K562 (cell line): Measurements from ENCODE around the gene UBE2J2. TPM values are rescaled to one million over a fixed set of nuclear protein-coding genes. Genes with fewer than 3 reads are reported as not detected.

Experiments used
- CBFB ChIP-seq: sonication (generic); formaldehyde crosslinking; IDR thresholded peaks from 2 replicates; pipeline ENCODE4 v1.4.0; 2020; ENCODE audit warnings: mild to moderate bottlenecking, missing genetic modification reagents
- COPS2 ChIP-seq: fragments of 450-650 bp; conservative IDR thresholded peaks from 2 replicates; pipeline ENCODE4 v1.6.1; 2016; ENCODE audit warnings: mild to moderate bottlenecking, moderate library complexity
- DACH1 ChIP-seq: fragments of 450-650 bp; IDR thresholded peaks from 2 replicates; pipeline ENCODE4 v1.6.1; 2018; ENCODE audit not compliant: partially characterized antibody
- SREBF2 ChIP-seq: sonication (generic); formaldehyde crosslinking; IDR thresholded peaks from 2 replicates; pipeline ENCODE4 v1.4.0; 2020; ENCODE audit warnings: mild to moderate bottlenecking, missing genetic modification reagents
- STAT5A ChIP-seq: IDR thresholded peaks from 2 replicates; pipeline ENCODE4 v1.6.1; 2012; ENCODE audit warnings: low read length, inconsistent platforms, borderline replicate concordance
- TAF7 ChIP-seq: fragments of 450-650 bp; IDR thresholded peaks from 2 replicates; pipeline ENCODE4 v1.6.1; 2016; ENCODE audit warnings: missing genetic modification characterization, missing compliant biosample characterization
- TAF9B ChIP-seq: fragments of 450-650 bp; IDR thresholded peaks from 2 replicates; pipeline ENCODE4 v1.6.1; 2018; ENCODE audit warnings: mild to moderate bottlenecking; ENCODE audit not compliant: partially characterized antibody
- ZBTB7A ChIP-seq: IDR thresholded peaks from 2 replicates; pipeline ENCODE4 v1.6.1; 2011; ENCODE audit warnings: low read depth, mild to moderate bottlenecking, low read length, moderate library complexity, borderline replicate concordance; ENCODE audit not compliant: control insufficient read depth
- ZC3H11A ChIP-seq: IDR thresholded peaks from 2 replicates; pipeline ENCODE4 v1.6.1; 2012; ENCODE audit warnings: low read depth, low read length, improper control_type of control experiment
- ZNF431 ChIP-seq: sonication (generic); formaldehyde crosslinking; IDR thresholded peaks from 2 replicates; pipeline ENCODE4 v1.8.0; 2022; ENCODE audit warnings: mild to moderate bottlenecking, missing genetic modification reagents
- ZNF444 ChIP-seq: fragments of 250-450 bp; sonication (Bioruptor Pico); IDR thresholded peaks from 2 replicates; pipeline ENCODE4 v1.4.0; 2020; ENCODE audit warnings: mild to moderate bottlenecking, moderate library complexity
- ZNF445 ChIP-seq: fragments of 250-450 bp; sonication (Bioruptor Pico); IDR thresholded peaks from 2 replicates; pipeline ENCODE4 v1.4.0; 2020; ENCODE audit warnings: low read depth, mild to moderate bottlenecking, moderate library complexity
- ZNF696 ChIP-seq: fragments of 250-450 bp; sonication (Bioruptor Pico); conservative IDR thresholded peaks from 2 replicates; pipeline ENCODE4 v1.4.0; 2020; ENCODE audit warnings: mild to moderate bottlenecking, moderate library complexity
- ZNF830 ChIP-seq: fragments of 250-450 bp; sonication (Bioruptor Pico); IDR thresholded peaks from 2 replicates; pipeline ENCODE4 v1.5.0; 2021; ENCODE audit warnings: mild to moderate bottlenecking
- polyA plus RNA-seq, 8 experiments: library from polyadenylated mRNA; depleted of rRNA in 4 of 8; stranded (reverse) in 5 of 8; unstranded in 3 of 8; fragments of >200 nt; fragmentation: Nextera tagmentation in 2 of 8; fragmentation: Illumina TruSeq in 1 of 8; extraction: Ambion mirVana in 2 of 8; extraction: Trizol in 1 of 8; gene quantifications; 2 replicates each; pipeline versions ENCODE4 v1.2.1 to v1.2.3, GENCODE V29; 2011 to 2014; ENCODE audit warnings: inconsistent platforms in 1 of 8, missing spikeins in 1 of 8
- total RNA-seq, 7 experiments: library from RNA; depleted of rRNA in 6 of 7; stranded (reverse); fragments of >200 nt in 6 of 7; fragmentation: Illumina TruSeq in 2 of 7; extraction: Trizol in 2 of 7; gene quantifications; 2 replicates each; pipeline versions ENCODE4 v1.2.1 to v1.2.3, GENCODE V29; 2011 to 2021; ENCODE audit warnings: low replicate concordance in 1 of 7
- TF ChIP-seq, protein P1 (sequence below), 2 experiments: IDR thresholded peaks; 2 replicates each; pipeline ENCODE4 v1.6.1; 2012; ENCODE audit warnings: improper control_type of control experiment in 2 of 2, low read depth in 2 of 2, low read length in 2 of 2, borderline replicate concordance in 1 of 2
- TF ChIP-seq, protein P2 (sequence below): fragments of 450-650 bp; formaldehyde crosslinking; IDR thresholded peaks from 2 replicates; pipeline ENCODE4 v1.4.0; 2020; ENCODE audit warnings: mild to moderate bottlenecking, moderate library complexity
- TF ChIP-seq, protein P3 (sequence below): sonication (generic); formaldehyde crosslinking; IDR thresholded peaks from 2 replicates; pipeline ENCODE4 v1.8.0; 2022; ENCODE audit warnings: mild to moderate bottlenecking, missing genetic modification reagents
- TF ChIP-seq, protein P4 (sequence below): conservative IDR thresholded peaks from 2 replicates; pipeline ENCODE4 v1.6.1; 2011; ENCODE audit warnings: low read depth, mild to moderate bottlenecking, low read length; ENCODE audit not compliant: control insufficient read depth

The UBE2J2 gene
- total and polyA plus RNA-seq, 9 of the 15 experiments (the other 6 are each of a cell fraction or from before 2014, with no cell fraction given) = 0.93 to 112 (median 75.5) TPM

DNA sequence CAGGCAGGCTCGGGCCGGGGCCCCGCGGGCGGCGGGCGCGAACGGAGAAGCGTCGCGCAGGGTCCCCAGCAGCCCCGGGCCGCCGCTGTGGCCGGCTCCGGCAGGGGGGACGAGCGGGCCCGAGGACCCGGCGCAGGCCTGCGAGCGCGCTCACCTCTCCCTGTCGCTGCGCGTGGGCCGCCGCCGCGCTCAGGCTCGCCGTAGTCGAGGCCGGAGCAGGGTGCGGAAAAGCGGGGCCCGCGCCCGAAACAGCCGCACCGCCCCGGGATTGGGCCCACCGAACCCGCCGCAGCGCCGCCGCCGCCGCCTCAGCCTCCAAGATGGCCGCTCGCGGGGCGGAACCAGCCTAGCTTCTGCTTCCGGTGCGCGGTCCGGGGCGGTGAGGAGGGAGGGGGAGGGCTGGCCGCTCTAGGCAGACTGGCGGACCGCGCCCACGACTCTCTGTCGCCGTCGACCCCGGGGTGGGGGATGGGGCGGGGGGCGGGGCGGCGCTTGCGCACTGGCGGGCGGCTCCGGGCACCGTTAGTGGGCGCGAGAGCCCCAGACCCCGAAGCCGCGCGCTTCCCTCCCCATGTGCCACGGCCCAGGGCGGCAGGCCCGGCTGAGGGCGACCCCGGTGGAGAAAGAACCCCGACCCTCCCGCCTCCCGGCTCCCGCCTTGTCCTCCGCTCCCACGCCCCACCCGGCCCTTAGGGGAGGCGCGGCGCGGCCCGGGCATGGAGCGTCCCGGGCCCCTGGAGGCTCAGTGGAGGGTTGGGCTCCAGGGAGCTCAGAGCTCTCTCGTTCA lies at the start of gene UBE2J2 (continued):
- TF ChIP-seq, protein P1, sequence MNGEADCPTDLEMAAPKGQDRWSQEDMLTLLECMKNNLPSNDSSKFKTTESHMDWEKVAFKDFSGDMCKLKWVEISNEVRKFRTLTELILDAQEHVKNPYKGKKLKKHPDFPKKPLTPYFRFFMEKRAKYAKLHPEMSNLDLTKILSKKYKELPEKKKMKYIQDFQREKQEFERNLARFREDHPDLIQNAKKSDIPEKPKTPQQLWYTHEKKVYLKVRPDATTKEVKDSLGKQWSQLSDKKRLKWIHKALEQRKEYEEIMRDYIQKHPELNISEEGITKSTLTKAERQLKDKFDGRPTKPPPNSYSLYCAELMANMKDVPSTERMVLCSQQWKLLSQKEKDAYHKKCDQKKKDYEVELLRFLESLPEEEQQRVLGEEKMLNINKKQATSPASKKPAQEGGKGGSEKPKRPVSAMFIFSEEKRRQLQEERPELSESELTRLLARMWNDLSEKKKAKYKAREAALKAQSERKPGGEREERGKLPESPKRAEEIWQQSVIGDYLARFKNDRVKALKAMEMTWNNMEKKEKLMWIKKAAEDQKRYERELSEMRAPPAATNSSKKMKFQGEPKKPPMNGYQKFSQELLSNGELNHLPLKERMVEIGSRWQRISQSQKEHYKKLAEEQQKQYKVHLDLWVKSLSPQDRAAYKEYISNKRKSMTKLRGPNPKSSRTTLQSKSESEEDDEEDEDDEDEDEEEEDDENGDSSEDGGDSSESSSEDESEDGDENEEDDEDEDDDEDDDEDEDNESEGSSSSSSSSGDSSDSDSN (IDR thresholded peaks at IDR 0.05; ENCODE audit: borderline replicate concordance in 1 of 2, low read depth in 2 of 2, low read length in 2 of 2) = no peak; a peak in 1 of 4 replicates
- TF ChIP-seq, protein P2, sequence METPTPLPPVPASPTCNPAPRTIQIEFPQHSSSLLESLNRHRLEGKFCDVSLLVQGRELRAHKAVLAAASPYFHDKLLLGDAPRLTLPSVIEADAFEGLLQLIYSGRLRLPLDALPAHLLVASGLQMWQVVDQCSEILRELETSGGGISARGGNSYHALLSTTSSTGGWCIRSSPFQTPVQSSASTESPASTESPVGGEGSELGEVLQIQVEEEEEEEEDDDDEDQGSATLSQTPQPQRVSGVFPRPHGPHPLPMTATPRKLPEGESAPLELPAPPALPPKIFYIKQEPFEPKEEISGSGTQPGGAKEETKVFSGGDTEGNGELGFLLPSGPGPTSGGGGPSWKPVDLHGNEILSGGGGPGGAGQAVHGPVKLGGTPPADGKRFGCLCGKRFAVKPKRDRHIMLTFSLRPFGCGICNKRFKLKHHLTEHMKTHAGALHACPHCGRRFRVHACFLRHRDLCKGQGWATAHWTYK (CRISPR knock-in tag) = peak; percentile 54; the same call in 1 of the 2 replicates
- no peak for TF ChIP-seq CBFB
- no peak for TF ChIP-seq SREBF2
- TF ChIP-seq, protein P3, sequence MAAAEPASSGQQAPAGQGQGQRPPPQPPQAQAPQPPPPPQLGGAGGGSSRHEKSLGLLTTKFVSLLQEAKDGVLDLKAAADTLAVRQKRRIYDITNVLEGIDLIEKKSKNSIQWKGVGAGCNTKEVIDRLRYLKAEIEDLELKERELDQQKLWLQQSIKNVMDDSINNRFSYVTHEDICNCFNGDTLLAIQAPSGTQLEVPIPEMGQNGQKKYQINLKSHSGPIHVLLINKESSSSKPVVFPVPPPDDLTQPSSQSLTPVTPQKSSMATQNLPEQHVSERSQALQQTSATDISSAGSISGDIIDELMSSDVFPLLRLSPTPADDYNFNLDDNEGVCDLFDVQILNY (CRISPR knock-in tag) = no peak
- no peak for TF ChIP-seq COPS2
- TF ChIP-seq STAT5A = no peak
- no peak for TF ChIP-seq TAF7 (tag)
- no peak for TF ChIP-seq ZNF445 (CRISPR knock-in tag)
- no peak for TF ChIP-seq ZNF830 (CRISPR knock-in tag)
- peak; percentile 73; the same call in 1 of the 2 replicates for TF ChIP-seq ZBTB7A
- TF ChIP-seq ZNF431 (CRISPR knock-in tag) = 0 out of 2 replicates have a peak, but pooled peaks have one; percentile 8
- TF ChIP-seq, protein P4, sequence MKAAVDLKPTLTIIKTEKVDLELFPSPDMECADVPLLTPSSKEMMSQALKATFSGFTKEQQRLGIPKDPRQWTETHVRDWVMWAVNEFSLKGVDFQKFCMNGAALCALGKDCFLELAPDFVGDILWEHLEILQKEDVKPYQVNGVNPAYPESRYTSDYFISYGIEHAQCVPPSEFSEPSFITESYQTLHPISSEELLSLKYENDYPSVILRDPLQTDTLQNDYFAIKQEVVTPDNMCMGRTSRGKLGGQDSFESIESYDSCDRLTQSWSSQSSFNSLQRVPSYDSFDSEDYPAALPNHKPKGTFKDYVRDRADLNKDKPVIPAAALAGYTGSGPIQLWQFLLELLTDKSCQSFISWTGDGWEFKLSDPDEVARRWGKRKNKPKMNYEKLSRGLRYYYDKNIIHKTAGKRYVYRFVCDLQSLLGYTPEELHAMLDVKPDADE = 0 out of 2 replicates have a peak, but pooled peaks have one; percentile 25
- TF ChIP-seq ZC3H11A = no peak
- peak; percentile 100 for TF ChIP-seq ZNF444 (CRISPR knock-in tag)
- no peak for TF ChIP-seq ZNF696 (CRISPR knock-in tag)
- TF ChIP-seq TAF9B = no peak
- no peak for TF ChIP-seq DACH1
